Measurements from ENCODE around the gene PMEL. TPM values are rescaled to one million over a fixed set of nuclear protein-coding genes. Genes with fewer than 3 reads are reported as not detected.

PMEL gene
- total and polyA plus RNA-seq, 4 donors = 1.1 to 4.5 (median 2.4) TPM

DNA sequence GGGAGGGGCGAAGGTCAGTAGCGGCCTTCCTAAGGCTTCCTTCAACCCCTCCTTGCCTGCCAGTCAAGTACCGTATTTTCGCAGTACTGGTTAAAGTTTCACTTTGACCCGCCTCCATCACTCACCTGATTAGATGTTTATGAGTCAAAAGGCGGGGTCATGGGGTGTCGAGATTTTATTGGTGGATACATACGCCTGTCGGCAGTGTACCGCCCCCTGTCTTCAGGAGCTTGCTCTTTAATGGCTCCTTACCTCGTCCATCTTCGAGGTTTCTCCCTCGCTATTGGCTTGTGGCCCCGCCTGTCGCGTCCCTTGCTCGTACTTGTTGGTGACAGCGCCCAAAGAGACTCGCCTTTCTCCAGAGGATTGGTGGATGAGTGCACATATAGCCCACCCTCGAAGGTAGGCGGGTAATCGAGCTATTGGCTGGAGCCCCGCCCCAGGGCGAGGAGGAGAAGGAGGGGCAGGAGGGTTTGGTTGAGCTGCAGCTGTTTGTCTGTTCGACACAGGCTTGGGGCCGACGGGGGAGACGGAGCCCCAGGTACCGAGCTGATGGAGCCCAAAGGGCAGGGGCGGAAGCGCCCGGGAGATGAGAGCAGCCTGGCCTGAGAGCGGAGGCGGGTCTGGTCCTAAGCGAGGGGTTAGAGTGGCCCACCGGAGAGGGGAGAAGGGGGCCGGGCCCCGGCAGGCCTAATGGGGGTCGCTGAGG lies 7.9 kb upstream of the PMEL start, which contains the start of gene RAB5B:
TSS of gene RAB5B (plus strand) at position 480 of the 709 bp plus-strand sequence. CDS start 12,883 bp downstream, outside the sequence.
- under 1% methylated on average over 39 of the region's 39 CpGs for WGBS
- Histone ChIP-seq H3K9ac (ENCODE audit: low read depth in 1 of 2, low read length in 2 of 2) (peak within 1 kb of the TSS; percentile 91 to 94), H3K9me3 (ENCODE audit: control insufficient read depth in 4 of 4, low read length in 3 of 4) (no peaks in the 10 kb centered on the region), H3K4me3 (ENCODE audit: low read depth in 1 of 3, low read length in 3 of 3) (peak within 1 kb of the TSS; percentile 80 to 93 (median 88)), H3K27ac (ENCODE audit: low read depth in 1 of 2, low read length in 2 of 2) (peak within 1 kb of the TSS; percentile 88 to 96), H3K4me1 (ENCODE audit: control insufficient read depth in 4 of 4, insufficient read depth in 4 of 4, low read length in 3 of 4) (peaks cover 7 to 30% (median 21%) of the 10 kb centered on the region in 4 donors), H3K36me3 (ENCODE audit: control insufficient read depth in 4 of 4, insufficient read depth in 3 of 4, low read depth in 1 of 4, low read length in 3 of 4) (peaks cover 0 to 4% (median 0%) of the 10 kb centered on the region in 4 donors), H3K27me3 (ENCODE audit: control insufficient read depth in 4 of 4, insufficient read depth in 4 of 4, low read length in 3 of 4) (no peaks in the 10 kb centered on the region)
- TF ChIP-seq HNF4A (conservative IDR thresholded peaks at IDR 0.05) = peak; percentile 61 to 84
- peak in 1 of 2 donors; percentile 33 for TF ChIP-seq EGR1 (IDR thresholded peaks at IDR 0.05; ENCODE audit: low read depth in 2 of 2)
- TF ChIP-seq FOXA1 (IDR thresholded peaks at IDR 0.05) = no peak
- TF ChIP-seq GABPA (IDR thresholded peaks at IDR 0.05 in 1 of 2, conservative IDR thresholded peaks at IDR 0.05 in 1 of 2) = peak in 1 of 2 donors; percentile 76
- TF ChIP-seq RAD21 (IDR thresholded peaks at IDR 0.05) = peak in 1 of 2 donors; percentile 3
- TF ChIP-seq FOXA2 (IDR thresholded peaks at IDR 0.05) = no peak
- peak; percentile 77 to 89 for TF ChIP-seq RXRA (IDR thresholded peaks at IDR 0.05)
- TF ChIP-seq, protein P1, sequence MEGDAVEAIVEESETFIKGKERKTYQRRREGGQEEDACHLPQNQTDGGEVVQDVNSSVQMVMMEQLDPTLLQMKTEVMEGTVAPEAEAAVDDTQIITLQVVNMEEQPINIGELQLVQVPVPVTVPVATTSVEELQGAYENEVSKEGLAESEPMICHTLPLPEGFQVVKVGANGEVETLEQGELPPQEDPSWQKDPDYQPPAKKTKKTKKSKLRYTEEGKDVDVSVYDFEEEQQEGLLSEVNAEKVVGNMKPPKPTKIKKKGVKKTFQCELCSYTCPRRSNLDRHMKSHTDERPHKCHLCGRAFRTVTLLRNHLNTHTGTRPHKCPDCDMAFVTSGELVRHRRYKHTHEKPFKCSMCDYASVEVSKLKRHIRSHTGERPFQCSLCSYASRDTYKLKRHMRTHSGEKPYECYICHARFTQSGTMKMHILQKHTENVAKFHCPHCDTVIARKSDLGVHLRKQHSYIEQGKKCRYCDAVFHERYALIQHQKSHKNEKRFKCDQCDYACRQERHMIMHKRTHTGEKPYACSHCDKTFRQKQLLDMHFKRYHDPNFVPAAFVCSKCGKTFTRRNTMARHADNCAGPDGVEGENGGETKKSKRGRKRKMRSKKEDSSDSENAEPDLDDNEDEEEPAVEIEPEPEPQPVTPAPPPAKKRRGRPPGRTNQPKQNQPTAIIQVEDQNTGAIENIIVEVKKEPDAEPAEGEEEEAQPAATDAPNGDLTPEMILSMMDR (IDR thresholded peaks at IDR 0.05; ENCODE audit: low read depth, low read length, missing input control) = peak; percentile 43
- TF ChIP-seq ATF3 (IDR thresholded peaks at IDR 0.05) = peak; percentile 71
- peak; percentile 97 for TF ChIP-seq TAF1 (conservative IDR thresholded peaks at IDR 0.05)
- peak; percentile 89 for TF ChIP-seq ZBTB33 (IDR thresholded peaks at IDR 0.05)
- peak; percentile 99 for TF ChIP-seq SP1 (IDR thresholded peaks at IDR 0.05)
- peak; percentile 88 for TF ChIP-seq YY1 (IDR thresholded peaks at IDR 0.05)
- TF ChIP-seq, protein P2, sequence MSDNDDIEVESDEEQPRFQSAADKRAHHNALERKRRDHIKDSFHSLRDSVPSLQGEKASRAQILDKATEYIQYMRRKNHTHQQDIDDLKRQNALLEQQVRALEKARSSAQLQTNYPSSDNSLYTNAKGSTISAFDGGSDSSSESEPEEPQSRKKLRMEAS (IDR thresholded peaks at IDR 0.05) = peak; percentile 40
- peak; percentile 58 for TF ChIP-seq HNF4G (IDR thresholded peaks at IDR 0.05)
- TF ChIP-seq, protein P3, sequence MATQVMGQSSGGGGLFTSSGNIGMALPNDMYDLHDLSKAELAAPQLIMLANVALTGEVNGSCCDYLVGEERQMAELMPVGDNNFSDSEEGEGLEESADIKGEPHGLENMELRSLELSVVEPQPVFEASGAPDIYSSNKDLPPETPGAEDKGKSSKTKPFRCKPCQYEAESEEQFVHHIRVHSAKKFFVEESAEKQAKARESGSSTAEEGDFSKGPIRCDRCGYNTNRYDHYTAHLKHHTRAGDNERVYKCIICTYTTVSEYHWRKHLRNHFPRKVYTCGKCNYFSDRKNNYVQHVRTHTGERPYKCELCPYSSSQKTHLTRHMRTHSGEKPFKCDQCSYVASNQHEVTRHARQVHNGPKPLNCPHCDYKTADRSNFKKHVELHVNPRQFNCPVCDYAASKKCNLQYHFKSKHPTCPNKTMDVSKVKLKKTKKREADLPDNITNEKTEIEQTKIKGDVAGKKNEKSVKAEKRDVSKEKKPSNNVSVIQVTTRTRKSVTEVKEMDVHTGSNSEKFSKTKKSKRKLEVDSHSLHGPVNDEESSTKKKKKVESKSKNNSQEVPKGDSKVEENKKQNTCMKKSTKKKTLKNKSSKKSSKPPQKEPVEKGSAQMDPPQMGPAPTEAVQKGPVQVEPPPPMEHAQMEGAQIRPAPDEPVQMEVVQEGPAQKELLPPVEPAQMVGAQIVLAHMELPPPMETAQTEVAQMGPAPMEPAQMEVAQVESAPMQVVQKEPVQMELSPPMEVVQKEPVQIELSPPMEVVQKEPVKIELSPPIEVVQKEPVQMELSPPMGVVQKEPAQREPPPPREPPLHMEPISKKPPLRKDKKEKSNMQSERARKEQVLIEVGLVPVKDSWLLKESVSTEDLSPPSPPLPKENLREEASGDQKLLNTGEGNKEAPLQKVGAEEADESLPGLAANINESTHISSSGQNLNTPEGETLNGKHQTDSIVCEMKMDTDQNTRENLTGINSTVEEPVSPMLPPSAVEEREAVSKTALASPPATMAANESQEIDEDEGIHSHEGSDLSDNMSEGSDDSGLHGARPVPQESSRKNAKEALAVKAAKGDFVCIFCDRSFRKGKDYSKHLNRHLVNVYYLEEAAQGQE (IDR thresholded peaks at IDR 0.05) = peak; percentile 81
- peak; percentile 89 to 94 for TF ChIP-seq JUND (IDR thresholded peaks at IDR 0.05)
- TF ChIP-seq NR2F2 (IDR thresholded peaks at IDR 0.05) = peak; percentile 98
- DNase-seq (ENCODE audit: low spot score) = peak; percentile 96

Measured in liver (tissue), 9 donors.